Measurements from ENCODE around the gene GIPC1.

GIPC1 gene

DNA sequence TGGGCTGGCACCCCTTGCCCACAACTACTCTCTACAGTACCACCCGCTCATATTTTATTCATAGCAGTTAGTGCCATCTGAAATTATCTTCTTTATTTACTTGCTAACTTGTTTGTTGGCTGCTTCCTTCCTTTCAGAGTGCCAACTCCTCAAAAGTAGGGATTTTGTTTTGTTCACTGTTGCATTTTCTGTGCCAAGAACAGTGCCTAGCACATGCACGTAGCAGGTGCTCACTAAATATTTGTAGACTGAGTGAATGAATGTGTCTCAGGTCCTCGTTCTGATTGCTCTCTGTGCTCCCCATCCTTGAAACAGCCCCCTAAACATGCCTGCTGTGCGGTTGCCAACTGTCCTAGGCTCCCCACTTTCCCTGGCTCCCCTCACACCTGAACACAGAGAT lies 1.5 kb downstream of the GIPC1 start:
- no peak for DNase-seq (ENCODE audit: low read depth in 3 of 3)

DNA sequence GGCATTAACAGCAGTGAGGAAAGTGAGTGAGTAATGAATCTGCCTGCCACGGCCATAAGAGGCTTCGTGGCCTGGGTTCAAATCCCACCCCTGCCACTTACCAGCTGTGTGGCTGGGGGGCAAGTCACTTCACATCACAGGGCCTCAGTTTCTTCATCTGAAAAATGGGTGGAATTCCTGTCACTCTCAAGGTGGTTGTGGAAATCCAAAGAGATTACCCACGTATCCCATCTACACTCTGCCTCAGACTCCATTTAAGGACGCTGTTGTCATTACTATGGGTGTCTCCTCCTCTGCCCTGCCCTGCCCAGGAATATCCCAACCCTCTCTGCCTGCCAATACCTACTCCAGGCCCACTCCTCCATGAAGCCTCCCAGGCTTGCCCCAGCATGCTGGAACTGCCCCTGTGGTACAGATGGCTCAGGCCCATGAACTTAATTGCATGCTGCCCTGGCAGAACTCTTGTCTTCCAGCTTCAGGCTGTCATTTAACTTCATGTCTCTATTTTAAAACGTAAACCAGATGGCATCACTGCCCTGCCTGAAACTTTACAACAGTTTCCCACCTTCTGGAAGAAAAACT lies 3.1 kb downstream of the GIPC1 start:
- no peak for DNase-seq (ENCODE audit: low read depth in 3 of 3)

DNA sequence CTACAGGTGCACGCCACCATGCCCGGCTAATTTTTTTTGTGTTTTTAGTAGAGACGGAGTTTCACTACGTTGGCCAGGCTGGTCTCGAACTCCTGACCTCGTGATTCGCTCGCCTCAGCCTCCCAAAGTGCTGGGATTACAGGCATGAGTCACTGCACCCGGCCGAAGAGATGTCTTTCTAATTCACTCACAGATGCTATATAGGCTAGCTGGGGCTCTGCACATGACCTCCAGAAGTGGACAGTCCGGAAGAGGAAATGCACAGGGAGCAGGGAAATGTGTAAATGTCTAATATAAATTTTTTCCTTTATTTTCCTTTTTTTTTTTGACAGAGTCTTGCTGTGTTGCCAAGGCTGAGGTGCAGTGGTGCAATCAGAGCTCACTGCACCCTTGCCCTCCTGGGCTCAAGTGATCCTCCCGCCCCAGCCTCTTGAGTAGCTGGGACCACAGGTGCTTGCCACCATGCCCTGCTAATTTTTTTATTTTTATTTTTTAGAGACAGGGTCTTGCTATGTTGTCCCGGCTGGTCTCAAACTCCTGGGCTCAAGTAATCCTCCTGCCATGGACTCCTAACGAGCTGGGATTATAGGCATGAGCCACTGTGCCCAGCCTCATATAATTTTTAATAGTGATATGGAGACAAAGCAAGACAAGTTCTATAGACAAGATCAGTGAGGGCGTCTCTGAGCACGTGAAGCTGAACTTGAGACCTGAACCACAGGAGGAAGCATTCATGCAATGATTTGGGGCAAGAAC lies 8.4 kb downstream of the GIPC1 start:
- no peak for DNase-seq (ENCODE audit: low read depth in 3 of 3)

- no peak for DNase-seq (ENCODE audit: low read depth in 3 of 3)
These were observed 13.6 kb downstream of the GIPC1 start for GRCh38 chr19:14482172-14482941.

DNA sequence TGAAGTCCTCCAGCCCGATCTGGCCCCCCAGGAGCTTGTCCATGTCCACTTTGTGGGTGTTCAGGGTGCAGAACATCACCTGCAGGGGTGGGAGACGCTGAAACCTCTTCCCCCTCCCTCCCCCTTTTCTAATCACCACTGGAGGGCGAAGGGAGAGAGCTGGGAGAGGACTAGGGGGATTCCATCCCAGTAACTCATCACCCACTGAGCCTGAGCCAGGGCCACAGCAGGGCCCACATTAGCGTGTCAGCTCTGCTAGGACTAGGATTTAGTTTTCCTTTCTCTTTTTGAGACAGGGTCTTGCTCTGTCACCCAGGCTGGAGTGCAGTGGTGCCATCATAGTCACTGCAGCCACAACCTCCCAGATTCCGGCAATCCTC lies 15.2 kb downstream of the GIPC1 start:
- no peak for DNase-seq (ENCODE audit: low read depth in 3 of 3)

DNA sequence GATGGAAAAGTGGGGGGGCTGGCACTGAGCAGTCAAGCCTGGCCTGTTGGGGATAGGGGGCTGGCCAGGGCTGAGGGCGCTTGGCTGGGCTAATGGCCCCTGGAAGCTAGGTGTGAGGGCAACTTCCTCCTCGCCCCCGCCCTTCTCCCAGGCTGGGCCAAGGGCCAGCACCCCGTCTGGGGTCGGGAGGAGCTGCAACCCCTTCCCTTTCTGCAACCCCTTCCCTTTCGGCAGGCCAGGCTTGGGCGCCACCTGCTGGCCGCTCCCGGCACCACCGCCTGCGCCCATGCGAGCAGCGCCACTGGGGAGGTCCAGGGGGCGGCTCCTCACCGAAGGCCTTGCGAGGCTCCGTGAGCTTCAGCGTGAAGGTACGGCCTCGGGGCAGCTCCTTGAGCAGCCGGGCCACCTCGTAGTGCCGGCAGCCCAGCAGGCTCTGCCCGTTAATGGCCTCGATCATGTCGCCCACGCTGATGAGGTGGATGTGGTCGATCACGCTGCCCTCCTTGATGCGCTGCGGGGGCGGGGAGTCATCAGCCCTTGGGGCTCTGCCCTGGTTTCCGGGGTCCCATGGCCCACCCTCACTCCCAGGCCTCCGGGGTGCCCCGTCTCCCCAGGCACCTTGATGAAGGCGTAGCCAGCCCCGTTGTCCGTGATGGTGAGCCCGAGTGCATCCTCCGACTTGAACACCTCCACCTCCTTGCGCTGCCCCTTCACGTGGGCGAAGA lies 15.8 kb downstream of the GIPC1 start:
- peak; percentile 40 to 58 (median 49) for DNase-seq (ENCODE audit: low read depth in 3 of 3)

- DNase-seq (ENCODE audit: low read depth in 3 of 3), result no peak
These were observed 16.5 kb downstream of the GIPC1 start for GRCh38 chr19:14479309-14479974.

DNA sequence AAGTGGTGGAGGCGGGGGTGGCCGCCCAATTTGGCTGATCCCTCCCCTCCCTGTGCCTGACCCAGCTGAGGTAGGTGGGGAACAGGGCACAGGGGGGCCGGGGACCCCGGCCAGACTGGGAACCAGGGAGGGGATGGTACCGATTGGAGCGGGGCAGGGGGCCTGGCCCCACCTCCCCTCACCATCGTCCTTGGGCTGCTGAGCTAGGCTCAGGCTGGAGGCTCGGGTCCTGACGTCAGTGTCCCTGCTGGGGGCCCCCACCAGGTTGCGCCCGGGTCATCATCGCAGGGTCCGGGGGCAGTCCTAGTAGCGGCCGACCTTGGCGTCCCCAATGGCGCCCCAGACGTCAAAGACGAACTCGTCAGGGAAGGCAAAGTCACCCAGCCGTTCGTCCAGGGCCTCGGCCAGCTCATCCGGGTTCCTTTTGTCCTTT lies 17.8 kb downstream of the GIPC1 start:
- no peak for DNase-seq (ENCODE audit: low read depth in 3 of 3)

- DNase-seq (ENCODE audit: low read depth in 3 of 3), result no peak
These were observed 18.4 kb downstream of the GIPC1 start for GRCh38 chr19:14477418-14478112.

DNA sequence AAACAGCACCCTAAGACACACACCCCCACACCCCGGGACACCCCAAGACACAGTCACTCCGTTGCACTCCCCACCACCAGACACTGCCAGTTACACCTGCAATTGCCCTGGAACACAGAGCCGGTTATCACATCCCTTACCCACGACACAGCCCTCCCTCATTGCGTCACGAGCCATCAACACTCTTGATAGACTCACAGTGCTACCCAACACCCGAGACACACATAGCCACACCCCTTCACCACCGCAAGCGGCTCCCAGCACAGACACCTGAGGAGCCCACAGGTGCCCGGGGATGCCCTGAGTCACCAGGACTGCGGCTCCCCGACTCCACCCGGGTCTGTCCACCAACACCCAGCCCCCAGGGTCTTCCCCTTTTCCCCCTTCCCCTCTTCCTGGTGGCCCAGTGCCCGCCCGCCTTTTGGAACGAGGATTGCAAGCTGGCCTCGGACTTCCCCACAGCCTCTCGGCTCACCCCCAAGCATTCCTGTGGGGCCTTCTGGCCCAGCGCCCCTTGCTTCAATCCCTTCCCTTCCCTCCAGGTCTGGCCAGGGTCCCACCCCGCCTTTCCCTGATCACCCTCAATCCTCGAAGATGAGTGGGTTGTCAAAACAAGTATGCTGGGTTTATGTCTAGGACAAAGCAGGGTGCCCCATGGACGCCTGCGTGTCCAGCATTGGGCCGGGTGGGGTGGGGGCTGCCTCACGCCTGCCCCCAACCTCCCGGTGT lies 19.1 kb downstream of the GIPC1 start:
- no peak for DNase-seq (ENCODE audit: low read depth in 3 of 3)

- no peak for DNase-seq (ENCODE audit: low read depth in 3 of 3)
These were observed 19.6 kb downstream of the GIPC1 start for GRCh38 chr19:14476327-14476672.

DNA sequence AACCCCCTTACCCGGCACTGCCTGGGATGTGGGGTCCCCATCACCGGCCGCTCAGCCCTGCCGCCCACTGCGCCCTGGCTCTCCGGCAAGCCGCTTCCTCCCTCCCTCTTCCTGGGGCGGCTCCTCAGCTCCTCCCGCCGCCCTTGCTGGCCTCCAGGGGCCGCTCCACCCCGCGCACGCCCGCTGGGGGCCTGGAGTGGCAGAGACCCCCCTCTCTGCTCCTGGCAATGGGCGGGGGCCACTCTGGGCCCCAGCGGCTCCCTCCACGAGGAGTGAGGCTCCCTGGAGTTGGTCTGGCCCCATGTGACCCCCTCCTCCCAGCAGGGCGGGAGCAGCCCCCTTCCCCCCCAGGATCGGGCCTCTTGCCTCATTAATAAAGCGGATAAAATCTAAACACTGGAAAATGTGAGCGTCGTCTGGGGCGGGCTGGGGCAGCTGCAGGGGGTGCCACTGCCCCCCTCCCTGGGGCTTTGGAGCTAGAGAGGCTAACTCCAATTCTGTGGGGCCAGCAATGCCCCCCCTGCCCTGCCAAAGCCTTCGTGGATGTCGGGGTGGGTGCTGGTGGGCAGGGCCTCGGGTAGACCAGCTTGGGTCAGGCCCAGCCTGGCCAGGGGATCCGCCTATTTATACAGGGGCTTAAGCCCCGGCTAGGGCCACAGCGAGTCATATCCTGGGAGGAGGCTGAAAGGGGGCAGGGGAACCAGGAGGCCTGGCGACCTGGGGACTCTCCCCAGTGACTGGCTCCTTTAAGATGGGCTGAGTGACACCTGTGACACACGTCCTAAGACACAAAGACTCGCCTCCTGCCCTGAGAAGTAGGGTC lies 20.5 kb downstream of the GIPC1 start, which contains the start of gene PTGER1:
Gene PTGER1 (minus strand): TSS at position 104 of the 823 bp plus-strand sequence. CDS start 1,034 bp downstream, outside the sequence.
- no peak for DNase-seq (ENCODE audit: low read depth in 3 of 3)

DNA sequence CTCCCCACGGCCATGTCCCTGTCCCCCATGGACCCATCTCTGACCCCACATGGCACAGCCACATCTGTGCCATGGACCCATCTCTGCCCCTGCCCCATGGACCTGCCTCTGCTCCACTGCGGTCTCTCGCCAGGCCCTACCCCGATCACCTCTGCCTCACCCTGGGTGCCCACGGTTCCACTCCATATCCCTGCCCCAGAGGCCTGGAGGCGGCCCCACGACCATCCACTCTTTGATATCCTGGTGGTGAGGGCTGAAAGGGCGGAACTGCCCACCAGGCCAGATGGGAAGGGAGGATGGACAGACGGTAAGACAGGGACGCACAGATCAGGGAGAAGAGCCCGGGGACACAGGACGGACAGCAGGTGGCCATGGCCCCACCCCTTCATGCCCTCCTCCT lies 21.1 kb downstream of the GIPC1 start:
- DNase-seq (ENCODE audit: low read depth in 3 of 3), result no peak

DNA sequence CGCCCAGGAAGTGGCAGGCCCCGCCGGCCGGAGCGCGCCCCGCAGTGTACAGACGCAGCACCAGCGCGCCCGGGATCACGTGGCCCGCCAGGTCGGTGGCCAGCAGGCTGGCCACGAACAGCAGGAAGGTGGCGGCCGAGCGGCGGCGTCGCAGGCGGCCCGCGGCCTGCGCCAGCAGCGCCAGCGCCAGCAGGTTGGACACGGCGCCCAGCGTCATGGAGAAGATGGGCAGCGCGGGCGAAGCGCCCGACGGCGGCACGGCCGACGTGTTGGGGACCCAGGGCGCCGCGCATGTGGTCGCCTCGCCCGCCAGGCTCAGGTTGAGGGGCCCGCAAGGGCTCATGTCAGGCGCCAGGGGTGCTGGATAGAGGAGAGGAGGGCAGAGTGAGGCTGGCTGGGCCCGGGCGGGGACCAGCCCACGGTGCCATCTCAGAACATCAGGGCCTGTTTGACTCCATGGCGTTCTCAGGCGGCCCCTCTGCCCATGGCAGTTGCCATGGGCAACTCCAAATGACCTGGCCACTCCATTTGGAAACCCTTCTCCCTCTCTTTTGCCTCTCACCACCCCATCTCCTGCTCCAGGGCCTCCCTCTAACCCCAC lies 21.8 kb downstream of the GIPC1 start:
- no peak for DNase-seq (ENCODE audit: low read depth in 3 of 3)

GRCh38 chr19:14473073-14473977 lies 22.6 kb downstream of the GIPC1 start:
- DNase-seq (ENCODE audit: low read depth in 3 of 3), result no peak

DNA sequence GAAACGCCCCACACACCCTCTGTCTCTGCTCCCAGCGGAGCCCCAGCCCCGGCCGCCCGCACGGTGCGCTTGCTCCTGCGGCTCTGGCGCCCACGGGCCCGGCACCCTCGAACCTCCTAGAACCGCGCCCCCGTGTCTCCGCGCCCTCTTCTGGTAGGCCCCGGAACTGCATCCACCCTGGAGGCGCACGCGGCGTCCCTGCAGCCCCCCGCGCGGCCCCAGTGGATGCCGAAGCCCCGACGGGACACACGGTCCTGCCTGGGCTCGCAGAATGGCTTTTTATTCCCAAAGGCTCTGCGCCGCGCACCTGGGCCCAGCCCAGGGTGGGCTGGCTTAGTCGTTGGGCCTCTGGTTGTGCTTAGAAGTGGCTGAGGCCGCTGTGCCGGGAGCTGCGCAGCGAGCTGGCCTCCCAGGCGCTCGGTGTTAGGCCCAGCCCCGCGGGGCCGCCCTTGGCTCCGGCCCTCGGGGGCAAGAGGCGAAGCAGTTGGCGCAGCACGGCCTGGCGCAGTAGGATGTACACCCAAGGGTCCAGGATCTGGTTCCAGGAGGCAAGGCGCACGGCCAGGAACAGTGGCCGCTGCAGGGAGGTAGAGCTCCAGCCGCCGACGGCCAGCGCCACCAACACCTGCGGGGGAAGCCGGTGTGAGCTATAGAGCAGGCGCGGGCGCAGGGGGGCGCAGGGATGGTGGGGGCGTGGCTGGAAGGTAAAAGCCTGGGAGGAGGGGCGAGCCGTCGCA lies 23.6 kb downstream of the GIPC1 start:
- DNase-seq (ENCODE audit: low read depth in 3 of 3), result peak; percentile 82 to 83 (median 82)

Data from stimulated activated CD4-positive, alpha-beta T cell treated with anti-CD3 and anti-CD28 coated beads, TNF-alpha, amount 100 ng/mL, for 4 hours (primary cell).